Sciatic nerve (tissue), 2 donors: ENCODE data around the gene CHPF2. TPM values are rescaled to one million over a fixed set of nuclear protein-coding genes. Genes with fewer than 3 reads are reported as not detected.
A peak's percentile ranks its signal among the peaks of the same experiment; 100 is the strongest.

Source experiments
- ATAC-seq: fragments of 200-7000 bp; cut with Tn5 transposase; one replicate; pipeline ENCODE4 v1.9.1; 2020; ENCODE audit warnings: mild to moderate bottlenecking, moderate library complexity
- DNase-seq: peaks from one replicate; pipeline ENCODE4 v3.0.0-alpha.2; 2020; ENCODE audit warnings: low spot score
- intact Hi-C: fragments of 100-400 bp; cut with DNase I; formaldehyde crosslinking; loops from one replicate; pipeline ENCODE4 v1.14.2; 2022
- total RNA-seq: library from RNA; stranded (reverse); fragmentation: NEBNext Ultra II Directional; extraction: Animal tissue kit (Norgen Biotek cat#: 25700); gene quantifications from one replicate; pipeline ENCODE4 v1.2.1, GENCODE V29; 2021
- donor health status: DM: no; HTN: no; CAD: no.
- donor health status: DM: no; HTN: no; CAD: no.

The CHPF2 gene
- total RNA-seq, 1 donor from 2014 or later = 23.6 TPM

DNA sequence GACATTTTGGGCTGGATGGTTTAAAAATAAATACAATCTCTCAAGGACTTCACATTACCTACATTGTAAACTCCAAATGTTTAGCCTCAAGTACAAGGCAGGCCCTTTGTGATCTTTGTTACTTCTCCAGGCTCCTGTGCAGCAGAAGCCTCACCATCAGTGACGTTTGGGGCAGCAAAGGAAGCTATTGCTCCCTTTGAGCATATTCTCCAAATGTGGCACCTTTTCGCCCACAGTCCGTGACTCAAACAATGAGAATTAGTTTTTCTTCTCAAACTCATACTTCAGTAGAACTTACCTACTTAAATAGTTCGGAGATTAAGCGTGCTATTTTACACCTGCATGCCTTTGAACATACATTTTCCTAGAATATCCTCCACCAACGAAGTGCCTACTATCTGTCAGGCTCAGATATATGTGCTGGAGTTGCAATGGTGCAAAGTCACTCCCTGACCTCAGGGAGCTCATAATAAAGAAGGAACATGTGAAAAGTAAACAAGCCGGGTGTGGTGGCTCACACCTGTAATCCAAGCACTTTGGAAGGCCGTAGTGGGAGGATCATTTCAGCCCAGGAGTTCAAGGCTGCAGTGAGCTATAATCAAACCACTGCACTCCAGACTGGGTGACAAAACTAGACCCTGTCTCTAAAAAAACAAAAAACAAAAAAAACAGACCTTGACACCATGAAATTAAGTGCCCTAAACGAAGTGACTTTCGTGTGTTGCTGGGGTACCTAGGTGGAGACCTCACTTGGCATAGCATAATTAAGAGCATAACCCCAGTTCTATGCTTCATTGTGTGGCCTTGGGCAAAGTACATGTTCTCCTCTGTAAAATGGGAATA lies 4.0 kb upstream of the CHPF2 start:
- DNase-seq = no peak
- intact Hi-C loops = no loop called here

DNA sequence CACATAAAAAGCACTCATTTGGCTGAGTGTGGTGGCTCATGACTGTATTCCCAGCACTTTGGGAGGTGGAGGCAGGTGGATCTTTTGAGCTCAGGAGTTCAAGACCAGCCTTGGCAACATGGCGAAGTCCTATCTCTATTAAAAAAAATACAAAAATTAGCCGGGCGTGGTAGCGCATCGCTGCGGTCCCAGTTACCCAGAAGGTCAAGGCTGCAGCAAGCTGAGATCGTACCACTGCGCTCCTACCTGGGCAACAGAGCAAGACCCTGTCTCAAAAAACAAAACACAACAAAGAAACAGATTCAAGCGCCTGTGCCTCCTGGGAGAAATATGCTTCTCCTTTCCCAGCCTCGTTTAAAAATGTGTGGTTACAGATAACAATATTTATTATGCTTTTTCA lies 3.0 kb upstream of the CHPF2 start:
- intact Hi-C loops = no loop called here
- DNase-seq (no peak), ATAC-seq (no peak)

More for the DNA sequence above, 4.0 kb upstream of the CHPF2 start:
- no peak for ATAC-seq

DNA sequence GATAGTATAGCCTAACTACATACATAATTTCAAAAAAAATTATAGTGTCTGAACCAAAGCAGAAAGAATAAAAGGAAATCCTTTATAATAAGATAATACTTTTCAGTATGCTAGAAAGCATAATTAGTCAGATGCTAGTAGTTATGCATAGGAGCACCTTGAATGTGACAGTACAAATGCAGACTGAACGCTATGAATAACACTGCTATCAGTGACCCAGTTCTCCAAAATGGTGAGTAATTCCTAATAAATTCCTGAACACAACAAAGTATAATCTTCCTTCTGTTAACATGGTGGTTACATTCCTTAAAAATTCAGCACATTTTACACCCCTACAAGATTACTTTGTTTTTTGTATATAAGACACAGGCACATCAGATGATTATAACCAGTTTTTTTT lies 1.2 kb upstream of the CHPF2 start:
- no peak for ATAC-seq
- intact Hi-C loops = no loop called here
- no peak for DNase-seq

DNA sequence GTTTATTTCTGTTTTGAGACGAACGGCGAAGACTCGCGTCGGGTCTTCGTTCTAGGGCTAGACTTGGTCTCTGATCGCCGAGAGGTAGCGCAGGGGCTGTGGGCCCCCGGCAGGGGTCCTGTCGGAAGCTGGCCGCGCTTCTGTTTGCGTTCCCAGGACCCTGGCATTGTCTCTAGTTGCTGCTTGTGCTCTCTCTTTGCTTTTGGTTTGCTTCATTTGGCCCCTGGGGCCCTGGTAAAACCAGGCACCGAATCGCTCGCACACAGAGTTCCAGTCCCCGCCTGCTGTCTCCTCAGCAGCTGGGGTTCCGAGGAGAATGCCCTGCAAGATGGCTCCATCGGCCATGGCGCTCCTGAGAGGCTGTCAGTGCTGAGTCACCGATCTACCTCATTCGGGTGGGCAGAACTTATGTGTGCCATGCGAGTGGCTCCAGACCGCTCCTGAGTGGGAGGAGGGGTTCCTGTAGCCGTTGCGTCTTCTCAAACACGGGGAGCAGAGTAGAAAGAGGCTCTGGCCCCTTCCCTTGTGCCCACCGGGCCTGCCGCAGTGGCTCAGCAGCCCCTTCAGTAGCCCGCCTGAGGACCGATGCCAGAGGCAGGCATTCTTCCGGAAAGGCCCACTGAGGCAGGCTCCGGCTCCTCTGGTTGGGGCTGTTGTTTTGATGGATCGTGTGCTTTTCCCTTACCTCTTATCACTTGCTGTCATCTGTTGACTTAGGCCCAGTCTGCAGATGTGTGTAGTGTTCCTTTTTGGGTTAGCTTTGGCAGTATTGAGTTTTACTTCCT lies 826 bp downstream of the CHPF2 start:
- peak; percentile 41 for ATAC-seq
- DNase-seq = no peak
- intact Hi-C loops = no loop called here

DNA sequence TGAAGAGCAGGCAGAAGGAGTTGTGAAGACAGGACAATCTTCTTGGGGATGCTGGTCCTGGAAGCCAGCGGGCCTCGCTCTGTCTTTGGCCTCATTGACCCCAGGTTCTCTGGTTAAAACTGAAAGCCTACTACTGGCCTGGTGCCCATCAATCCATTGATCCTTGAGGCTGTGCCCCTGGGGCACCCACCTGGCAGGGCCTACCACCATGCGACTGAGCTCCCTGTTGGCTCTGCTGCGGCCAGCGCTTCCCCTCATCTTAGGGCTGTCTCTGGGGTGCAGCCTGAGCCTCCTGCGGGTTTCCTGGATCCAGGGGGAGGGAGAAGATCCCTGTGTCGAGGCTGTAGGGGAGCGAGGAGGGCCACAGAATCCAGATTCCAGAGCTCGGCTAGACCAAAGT lies 1.5 kb downstream of the CHPF2 start:
- DNase-seq (no peak), ATAC-seq (no peak)
- intact Hi-C loops = no loop called here

DNA sequence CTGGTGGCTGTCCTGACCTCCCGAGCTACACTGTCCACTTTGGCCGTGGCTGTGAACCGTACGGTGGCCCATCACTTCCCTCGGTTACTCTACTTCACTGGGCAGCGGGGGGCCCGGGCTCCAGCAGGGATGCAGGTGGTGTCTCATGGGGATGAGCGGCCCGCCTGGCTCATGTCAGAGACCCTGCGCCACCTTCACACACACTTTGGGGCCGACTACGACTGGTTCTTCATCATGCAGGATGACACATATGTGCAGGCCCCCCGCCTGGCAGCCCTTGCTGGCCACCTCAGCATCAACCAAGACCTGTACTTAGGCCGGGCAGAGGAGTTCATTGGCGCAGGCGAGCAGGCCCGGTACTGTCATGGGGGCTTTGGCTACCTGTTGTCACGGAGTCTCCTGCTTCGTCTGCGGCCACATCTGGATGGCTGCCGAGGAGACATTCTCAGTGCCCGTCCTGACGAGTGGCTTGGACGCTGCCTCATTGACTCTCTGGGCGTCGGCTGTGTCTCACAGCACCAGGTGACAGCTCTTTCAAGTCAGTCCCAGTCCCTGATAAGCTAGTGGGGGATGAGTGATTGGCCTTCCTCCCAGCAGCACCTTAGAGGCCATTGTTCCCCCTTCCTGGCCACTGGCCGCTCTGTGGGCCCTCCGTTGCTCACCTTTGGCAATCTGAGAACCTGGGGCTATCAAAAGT lies 3.0 kb downstream of the CHPF2 start:
- ATAC-seq (no peak), DNase-seq (no peak)
- intact Hi-C loops = no loop called here

DNA sequence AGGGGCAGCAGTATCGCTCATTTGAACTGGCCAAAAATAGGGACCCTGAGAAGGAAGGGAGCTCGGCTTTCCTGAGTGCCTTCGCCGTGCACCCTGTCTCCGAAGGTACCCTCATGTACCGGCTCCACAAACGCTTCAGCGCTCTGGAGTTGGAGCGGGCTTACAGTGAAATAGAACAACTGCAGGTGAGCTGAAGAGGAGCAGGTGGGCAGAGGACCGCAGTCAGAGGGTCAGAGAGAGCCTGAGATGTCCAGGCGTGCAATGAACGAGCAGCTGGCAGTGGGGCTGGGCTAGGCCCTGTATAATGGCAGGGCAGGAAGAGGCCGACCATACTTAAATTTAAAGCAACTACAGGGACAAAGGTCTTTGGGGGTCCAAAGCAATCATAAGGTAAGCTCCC lies 4.1 kb downstream of the CHPF2 start:
- no peak for DNase-seq
- intact Hi-C loops = no loop called here
- ATAC-seq = no peak

DNA sequence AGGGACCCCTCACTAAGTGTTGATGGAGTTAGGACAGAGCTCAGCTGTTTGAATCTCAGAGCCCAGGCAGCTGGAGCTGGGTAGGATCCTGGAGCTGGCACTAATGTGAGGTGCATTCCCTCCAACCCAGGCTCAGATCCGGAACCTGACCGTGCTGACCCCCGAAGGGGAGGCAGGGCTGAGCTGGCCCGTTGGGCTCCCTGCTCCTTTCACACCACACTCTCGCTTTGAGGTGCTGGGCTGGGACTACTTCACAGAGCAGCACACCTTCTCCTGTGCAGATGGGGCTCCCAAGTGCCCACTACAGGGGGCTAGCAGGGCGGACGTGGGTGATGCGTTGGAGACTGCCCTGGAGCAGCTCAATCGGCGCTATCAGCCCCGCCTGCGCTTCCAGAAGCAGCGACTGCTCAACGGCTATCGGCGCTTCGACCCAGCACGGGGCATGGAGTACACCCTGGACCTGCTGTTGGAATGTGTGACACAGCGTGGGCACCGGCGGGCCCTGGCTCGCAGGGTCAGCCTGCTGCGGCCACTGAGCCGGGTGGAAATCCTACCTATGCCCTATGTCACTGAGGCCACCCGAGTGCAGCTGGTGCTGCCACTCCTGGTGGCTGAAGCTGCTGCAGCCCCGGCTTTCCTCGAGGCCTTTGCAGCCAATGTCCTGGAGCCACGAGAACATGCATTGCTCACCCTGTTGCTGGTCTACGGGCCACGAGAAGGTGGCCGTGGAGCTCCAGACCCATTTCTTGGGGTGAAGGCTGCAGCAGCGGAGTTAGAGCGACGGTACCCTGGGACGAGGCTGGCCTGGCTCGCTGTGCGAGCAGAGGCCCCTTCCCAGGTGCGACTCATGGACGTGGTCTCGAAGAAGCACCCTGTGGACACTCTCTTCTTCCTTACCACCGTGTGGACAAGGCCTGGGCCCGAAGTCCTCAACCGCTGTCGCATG lies 5.2 kb downstream of the CHPF2 start:
- DNase-seq (no peak), ATAC-seq (no peak)
- intact Hi-C loops = no loop called here

DNA sequence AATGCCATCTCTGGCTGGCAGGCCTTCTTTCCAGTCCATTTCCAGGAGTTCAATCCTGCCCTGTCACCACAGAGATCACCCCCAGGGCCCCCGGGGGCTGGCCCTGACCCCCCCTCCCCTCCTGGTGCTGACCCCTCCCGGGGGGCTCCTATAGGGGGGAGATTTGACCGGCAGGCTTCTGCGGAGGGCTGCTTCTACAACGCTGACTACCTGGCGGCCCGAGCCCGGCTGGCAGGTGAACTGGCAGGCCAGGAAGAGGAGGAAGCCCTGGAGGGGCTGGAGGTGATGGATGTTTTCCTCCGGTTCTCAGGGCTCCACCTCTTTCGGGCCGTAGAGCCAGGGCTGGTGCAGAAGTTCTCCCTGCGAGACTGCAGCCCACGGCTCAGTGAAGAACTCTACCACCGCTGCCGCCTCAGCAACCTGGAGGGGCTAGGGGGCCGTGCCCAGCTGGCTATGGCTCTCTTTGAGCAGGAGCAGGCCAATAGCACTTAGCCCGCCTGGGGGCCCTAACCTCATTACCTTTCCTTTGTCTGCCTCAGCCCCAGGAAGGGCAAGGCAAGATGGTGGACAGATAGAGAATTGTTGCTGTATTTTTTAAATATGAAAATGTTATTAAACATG lies 6.0 kb downstream of the CHPF2 start:
- DNase-seq (no peak), ATAC-seq (no peak)
- intact Hi-C loops = no loop called here

DNA sequence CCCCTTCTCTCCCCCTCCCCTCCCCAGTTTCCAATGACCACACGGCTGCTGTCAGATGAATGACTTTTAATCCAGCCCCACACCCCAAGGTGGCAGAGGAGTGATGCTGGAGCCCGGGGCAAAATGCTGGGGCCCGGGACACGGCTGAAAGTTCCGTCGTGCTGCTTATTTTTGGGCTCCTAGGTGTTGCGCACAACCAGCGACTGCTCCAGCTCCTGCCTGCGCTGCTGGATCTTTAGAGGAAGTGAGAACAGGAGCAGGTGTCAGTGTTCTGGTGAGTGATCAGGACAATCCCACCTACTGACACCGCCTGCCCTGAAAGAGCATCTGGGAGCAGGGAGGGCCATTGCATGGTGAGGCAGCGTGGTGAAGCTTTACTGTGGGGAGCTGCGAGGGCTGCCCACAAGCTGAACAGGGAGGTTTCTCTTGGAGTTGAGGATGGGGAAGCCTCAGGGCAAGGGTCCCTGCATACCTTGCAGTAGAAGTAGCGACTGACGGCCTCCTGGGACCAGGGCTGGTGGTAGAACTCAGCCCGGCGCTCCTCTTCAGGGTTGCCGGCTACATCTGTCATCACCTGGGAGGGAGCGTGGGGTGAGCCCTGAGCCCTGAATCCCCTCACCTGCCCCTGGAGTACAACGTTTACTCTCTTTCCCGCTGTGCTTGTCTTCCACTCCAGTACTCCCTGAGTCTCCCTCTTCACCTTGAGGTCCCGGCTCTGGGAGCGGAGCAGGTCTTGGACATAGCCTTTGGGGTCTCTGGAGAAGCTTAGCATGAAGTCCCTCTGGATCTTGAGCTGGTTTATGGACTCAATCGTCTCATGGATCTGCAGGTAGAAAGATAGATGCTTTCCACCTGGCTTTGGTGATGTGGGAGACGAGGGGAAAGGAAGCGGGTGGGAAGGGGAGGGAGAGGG lies 6.9 kb downstream of the CHPF2 start:
- DNase-seq = no peak
- no peak for ATAC-seq
- intact Hi-C loops = no loop called here

DNA sequence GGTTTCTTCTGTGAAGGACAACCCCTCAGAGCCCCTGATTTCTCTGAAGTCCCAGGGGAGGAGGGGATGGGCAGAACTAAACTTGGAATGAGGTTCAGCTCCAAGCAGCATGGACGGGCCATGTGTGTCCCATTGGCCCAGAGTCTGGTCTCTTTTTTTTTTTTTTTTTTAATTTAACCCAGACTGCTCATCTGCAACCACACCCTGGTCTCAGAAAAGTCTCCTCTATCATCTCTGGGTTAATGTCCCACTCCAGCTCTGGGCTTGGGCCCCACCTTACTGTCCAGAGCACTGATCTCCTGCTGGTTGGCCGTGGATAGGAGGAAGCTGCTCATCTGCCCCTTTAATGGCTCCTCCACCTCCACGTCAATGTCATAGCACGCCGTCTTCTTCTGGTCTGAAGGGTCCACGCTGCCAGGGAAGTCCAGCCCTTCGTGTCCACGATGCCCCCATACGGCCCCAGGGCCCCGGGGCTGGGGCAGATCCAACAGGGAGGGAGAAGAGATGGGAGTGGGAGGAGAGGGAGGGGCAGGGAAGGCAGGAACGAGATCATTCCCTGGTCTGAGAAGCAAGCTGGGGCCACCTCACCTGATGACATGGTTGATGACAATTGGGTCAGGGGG lies 7.7 kb downstream of the CHPF2 start:
- intact Hi-C loops = no loop called here
- no peak for ATAC-seq
- no peak for DNase-seq

DNA sequence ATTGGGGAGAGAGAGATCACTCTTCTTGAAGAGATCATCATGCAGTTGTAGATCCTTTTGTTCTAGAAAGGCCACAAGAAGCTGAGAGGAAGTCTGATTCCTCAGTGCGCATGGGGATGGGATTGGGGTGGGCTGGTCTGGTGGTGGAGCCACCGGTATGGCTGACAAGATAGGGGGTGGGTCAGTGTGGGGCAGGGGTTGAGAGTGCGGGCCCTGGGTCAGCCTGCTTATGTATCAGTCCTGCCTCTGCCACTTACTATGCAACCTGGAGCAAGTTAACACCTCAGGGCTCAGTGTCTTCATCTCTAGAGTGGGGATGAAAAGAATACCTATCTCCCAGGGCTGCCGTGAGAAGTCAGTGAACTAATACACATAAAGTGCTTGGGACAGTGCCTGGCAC lies 8.3 kb downstream of the CHPF2 start:
- ATAC-seq (no peak), DNase-seq (no peak)
- intact Hi-C loops = no loop called here

DNA sequence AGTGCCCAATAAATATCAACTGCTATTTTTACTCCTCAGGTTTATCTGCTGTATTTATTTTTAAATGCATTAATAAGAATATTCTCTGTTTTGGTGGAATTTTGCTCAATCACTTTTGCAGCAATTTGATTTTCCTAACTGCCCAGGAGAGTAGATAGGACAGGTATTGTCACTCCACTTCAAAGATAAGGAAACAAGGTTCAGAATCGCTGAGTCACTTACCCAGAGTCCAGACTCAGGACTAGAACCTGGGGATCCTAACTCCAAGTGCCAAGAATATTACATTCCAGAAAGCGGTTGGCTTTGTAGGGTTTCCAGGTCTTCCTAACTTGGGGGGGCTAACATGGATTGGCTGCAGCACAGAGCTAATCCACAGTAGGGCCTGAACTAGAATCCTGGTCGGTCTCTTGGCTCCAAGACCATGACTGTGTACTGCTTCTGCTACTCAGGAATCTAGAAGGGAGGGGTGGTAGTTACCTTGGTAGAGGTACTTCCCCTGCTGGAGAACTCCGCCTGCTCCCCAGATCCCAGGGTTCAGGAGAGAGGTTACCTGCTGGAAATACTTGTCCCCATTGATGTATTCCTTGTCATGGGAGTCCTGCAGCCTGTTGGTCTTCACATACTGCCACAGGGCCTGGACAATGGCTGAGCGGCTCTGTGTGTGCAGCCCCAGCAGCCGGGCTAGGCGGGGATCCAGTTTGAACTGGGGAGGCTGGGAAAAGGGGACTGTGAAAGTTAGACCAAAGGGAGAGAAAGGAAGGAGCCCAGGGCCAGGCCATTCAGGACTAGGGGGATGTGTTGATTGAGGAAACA lies 8.9 kb downstream of the CHPF2 start:
- ATAC-seq (no peak), DNase-seq (no peak)
- intact Hi-C loops = no loop called here

DNA sequence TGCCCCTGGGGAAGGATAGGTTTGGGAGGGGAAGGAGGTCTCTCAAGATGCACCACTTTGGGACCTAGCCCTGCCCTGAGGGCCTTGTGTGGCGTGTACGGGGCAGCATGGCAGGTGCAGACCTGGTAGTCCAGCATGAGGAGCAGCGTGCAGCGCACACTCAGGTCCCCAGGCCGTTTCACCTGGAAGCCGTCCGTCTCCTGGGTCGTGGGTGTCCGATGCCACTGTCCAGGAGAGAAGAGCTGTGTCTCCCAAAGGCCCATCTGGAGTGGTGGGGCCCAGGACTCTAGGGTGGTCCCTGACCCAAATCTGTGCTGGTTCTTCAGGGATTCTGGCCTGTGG lies 9.4 kb downstream of the CHPF2 start:
- intact Hi-C loops = no loop called here

DNA sequence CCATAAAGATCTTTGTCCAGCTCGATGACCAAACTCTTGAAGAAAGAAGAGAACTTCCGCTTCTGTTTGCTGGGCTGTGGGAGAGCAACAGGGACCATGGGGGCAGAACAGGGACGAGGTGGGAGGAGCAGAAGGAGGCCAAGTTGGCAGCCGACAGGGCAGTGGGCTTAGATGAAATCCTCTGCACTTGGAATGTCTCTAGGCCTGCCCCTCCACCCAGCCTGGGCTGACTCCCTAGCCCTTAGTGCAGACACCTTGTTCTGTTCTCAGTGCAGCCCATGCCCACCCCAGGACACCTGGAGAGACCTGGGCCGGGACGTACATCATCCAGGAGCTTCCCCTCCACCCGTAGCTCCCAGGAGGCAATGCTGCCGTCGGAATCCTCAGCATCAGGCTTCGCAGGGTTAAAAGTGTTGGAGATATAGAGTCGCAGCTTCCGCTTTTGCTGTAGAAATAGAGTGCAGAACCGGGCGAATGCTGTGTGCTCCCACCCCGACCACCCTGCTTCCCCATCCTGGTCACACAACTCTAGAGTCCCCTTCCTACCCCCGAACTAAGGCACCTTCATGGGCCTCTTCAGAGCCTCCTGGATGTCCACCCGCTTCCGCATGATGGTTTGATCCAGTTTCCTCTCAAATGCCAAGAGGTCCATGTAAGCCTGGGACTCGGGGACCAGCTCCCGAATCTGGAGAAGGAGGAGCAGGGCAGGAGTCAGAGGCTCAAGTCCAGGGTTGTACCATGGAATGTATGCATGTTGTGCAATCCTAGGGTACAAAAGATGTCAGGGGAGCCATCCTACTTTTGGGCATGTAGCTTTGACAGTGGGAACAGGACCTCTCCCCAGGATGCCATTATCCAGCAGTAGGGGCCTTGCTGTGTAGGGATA lies 10.1 kb downstream of the CHPF2 start:
- DNase-seq = no peak
- intact Hi-C loops = no loop called here
- ATAC-seq = no peak

More for the DNA sequence above, 9.4 kb downstream of the CHPF2 start:
- DNase-seq = no peak
- ATAC-seq = no peak

DNA sequence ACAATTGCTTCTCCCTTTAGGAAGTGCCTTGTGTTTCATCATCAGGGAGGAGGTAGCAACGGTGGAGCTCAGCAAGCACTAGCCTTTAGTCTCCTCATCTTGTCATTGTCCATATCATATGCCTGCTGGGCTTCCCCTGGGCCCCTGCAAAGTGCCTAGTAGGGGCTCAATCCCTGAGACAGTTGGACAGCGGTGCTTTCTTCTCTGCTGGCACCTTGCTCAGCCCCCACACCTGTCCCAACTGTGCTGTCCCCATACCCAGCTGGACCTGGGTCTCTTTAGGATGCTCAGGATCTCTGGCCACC lies 10.7 kb downstream of the CHPF2 start:
- intact Hi-C loops = no loop called here
- DNase-seq (no peak), ATAC-seq (no peak)
